HS-5 (cell line): ENCODE results near the gene PRKCH.
"Not testable (repeated sequence)": the region's sequence is repeated elsewhere in the genome, so short reads cannot be mapped to it uniquely, and the experiment has no call there.

Source experiments
- DNase-seq: peaks from one replicate; pipeline ENCODE4 v3.0.0-alpha.2; 2012; ENCODE audit warnings: low read depth

The PRKCH gene

GRCh38 chr14:61395115-61395725, 73.8 kb downstream of the PRKCH start:
- DNase-seq, result no peak

DNA sequence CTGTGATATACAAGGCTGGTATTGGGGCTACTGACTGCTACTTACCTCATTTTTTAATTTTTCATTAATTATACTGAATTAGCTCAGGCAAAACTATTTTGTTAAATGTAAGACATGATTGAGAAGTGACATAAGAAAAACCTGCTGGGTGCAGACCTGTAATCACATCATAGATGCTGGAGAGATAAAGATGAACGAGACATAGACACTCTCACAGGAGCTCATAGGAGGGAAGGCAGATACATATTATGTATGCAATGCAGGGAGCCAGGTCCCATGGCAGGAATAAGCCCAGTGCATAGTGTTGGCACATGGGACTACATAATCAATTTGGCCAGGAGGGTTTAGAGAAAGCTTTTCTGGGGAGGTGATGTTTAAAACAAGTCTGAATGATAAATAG, 74.9 kb downstream of the PRKCH start:
- DNase-seq, result no peak

- no peak for DNase-seq
These were observed 75.3 kb downstream of the PRKCH start for GRCh38 chr14:61396694-61397093.

DNA sequence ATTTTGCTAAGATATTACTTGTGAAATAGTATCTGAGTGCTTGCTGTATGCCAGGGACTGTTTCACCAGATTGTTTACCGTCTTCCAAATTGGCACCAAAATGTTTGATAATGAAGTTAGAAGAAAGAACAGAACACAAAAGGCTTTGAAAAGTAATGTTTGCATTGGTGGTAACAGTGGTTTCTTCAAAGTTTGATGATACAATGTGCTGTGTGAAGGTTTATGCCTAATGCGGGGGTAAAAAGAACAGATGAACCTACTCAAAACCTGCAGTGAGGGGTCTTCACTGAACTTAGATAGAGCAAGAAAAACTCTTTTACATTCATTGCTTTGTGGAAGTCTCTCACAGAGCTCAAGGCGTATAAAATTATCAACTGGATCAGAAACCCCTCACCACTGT, 76.2 kb downstream of the PRKCH start:
- no peak for DNase-seq

- no peak for DNase-seq
These were observed 76.8 kb downstream of the PRKCH start for GRCh38 chr14:61398221-61398620.

- no peak for DNase-seq
These were observed 78.0 kb downstream of the PRKCH start for GRCh38 chr14:61399365-61399764.

- no peak for DNase-seq
These were observed 80.1 kb downstream of the PRKCH start for GRCh38 chr14:61401461-61401860.

DNA sequence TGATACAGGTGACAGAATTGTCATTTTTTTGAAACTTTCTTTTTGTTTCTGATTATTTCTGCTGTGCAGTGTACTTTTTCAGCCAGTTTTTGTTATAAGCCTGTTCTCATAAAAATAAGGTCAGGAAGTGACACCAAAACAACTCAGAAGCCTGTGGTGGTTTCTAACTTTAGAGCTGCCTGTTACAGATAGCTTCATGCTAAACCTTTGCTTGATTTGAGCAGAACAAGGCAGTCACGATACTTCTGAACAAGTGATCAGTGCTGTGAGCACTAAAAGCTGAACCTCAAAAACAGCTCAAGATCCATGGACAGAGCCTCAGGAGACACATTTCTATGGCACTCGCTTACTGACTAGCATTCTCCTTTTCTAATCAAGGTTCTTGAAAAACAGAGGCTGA, 82.0 kb downstream of the PRKCH start:
- DNase-seq, result no peak

DNA sequence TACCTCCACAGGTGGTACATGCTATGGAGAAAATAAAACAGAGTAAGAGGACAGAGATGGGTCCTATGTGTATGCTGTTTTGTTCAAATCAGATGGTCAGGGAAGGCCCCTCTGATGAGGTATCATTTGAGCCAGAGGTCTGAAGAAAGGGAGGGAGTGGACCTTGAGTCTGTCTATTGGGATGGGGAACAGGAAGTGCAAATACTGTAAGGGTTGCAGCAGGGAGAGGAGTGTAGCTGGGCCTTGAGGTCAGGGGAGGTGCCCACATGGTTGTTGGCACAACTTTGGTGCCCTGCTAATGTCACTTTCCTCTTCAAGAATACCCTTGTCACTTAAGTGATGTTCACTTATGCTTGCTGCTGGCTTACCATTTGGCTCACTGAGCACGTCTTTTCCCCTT, 83.3 kb downstream of the PRKCH start:
- no peak for DNase-seq

DNA sequence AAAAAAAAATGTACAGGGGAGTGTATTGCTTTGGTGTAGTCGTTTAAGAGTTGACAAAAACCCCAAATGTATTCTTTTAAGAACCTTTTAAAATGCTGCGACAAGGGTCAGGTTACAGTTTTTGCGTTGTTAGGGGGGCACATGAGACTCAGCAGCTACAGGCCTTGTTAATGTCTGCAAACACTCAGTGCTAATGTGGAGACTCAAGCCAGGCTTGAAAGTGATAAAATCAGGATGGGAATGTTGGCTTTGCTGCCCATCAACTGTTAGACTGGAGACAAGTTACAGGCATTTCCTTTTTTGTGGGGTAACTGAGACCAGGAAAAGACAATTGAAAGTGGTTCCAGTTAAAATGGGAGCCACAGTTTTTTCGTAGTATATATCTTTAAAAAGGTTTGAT, 84.8 kb downstream of the PRKCH start:
- DNase-seq, result no peak

DNA sequence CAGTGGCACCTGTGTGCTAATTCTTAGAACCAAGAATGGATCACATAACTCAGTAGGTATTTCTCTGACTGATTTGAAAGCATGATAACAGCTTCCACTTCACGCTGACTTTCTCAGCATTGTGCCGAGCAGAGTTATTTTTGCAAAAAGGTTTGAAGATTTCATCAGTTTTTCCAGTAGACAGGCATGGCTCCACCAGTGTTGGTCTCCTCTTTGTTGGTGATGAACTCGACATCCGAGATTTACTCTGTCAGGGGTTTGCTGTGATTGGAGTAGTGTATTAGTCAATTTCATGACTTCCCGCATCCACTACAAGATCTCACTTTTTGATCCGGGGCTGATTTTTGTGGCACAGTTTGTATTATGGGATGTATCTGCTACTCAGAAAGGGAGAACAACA, 85.3 kb downstream of the PRKCH start:
- no peak for DNase-seq

GRCh38 chr14:61408498-61408897, 87.1 kb downstream of the PRKCH start:
- DNase-seq, result no peak

- DNase-seq, result no peak
These were observed 88.4 kb downstream of the PRKCH start for GRCh38 chr14:61409782-61410181.

DNA sequence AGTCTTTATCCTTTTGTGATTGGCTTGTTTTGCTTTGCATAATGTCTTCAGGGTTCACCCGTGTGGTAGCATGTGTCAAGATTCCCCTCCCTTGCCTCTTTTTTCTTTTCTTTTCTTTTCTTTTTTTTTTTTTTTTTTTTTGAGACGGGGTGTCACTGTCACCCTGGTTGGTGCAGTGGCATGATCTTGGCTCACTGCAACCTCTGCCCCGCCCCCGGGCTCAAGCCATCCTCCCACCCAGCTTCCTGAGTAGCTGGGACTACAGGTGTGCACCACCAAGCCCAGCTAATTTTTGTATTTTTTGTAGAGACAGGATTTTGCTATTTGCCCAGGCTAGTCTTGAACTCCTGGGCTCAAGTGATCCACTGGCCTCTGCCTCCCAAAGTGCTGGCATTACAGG, 94.6 kb downstream of the PRKCH start:
- not testable (repeated sequence) for DNase-seq

DNA sequence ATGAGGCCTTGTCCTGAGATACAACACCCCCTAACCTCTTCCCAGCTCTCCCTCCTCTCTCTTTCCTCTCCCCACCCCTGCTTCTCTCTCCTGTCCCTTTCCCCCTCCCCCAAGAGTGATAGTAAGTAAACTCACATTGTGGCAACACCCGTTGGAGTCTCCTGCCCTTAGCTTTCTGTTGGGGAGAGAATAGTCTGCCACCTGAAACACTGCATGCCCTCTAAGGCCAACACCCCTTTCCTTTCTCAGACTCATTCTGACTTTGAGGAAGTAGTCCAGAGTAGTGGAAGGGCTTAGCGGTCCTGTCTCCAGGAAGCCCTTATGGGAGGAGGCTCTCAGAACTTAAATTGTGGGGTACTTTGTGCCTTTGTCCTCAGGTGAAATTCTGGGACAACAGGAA, 95.2 kb downstream of the PRKCH start:
- DNase-seq, result no peak

DNA sequence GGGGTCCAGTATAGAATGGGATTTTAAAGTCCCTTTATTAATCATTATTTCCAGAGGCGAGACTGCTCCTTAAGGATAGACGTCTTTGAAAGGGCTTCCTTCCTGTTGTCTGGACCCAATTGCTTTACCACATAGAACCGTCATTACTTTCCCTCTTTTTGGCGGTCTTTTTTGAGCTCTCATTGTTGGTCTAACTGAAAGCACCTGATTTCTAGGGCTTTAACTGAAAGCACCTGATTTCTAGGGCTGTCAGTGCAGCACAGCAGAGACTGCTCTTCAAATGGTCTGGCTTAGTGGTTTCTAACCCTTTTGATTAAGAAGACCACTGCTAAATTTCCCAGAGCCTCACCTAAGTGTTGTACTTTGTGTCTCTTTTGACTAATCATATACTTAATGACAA, 95.8 kb downstream of the PRKCH start:
- no peak for DNase-seq

- no peak for DNase-seq
These were observed 96.6 kb downstream of the PRKCH start for GRCh38 chr14:61417883-61418455.

DNA sequence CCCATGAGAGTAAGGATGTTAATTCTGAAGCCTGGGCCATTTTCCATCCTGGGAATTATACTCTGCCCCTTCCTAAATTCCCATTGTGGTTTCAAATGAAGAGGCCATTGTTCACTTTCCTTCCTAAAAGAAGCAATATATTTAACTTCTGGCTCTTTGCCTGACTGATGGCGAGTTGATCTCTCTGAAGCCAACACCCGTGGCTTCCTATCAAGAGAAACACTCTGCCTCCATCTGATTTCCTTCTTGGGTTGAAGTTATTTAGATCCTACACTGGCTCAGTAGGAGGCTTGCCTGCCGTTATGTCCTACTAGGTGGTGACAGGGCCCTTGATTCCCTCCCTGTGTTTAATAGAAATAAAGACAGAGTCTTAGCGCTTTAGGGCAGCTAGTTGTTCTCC, 97.4 kb downstream of the PRKCH start:
- no peak for DNase-seq

DNA sequence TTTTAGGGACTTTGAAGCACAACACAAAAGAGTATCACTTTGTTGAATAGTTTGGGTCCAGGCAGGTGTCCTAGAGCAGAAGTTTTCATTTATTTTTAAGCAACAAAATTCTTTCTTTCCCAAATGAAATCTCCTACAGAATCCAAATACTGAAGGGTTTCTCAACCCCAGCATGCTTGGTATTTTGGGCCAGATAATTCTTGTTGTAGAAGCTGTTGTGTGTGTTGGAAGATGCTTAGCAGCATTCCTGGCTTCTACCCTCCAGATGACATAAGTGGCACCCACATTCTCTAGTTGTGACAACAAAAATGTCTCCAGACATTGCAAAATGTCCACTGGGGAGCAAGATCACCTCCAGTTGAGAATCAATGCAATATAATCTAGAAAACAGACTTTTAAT, 97.8 kb downstream of the PRKCH start:
- DNase-seq, result no peak

- DNase-seq, result no peak
These were observed 98.9 kb downstream of the PRKCH start for GRCh38 chr14:61420326-61420725.

DNA sequence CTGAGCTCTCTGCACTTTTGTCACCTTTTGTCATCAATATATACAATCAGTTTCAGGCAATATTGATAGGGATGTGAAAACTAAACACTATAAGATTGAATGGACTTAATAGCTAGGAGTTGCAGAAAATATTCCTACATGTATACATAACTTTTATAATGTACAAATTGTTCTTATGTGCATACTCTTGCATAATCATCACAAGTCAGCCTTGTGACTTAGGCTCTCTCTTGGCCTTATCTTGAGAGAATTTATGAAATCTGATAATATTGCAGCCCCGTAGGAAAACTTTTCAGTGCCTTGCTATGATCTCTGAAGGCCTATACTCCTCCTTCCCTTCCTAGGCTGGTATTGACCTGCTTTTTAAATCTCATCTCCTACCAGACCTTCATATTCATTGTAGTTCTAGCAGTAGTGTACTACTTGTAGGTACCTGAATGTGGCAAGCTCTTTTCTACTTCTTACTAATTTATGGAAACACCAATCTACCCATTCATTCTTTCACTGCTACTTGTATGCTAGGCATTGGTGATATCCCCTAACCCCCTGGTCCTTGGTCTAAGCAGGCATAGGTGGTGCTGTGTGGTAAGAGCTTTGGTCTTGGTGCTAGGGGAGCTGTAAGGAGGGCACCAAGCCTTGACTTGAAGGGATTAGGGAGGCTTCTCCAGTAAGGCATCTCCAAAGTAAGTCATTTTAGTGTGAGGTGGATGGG, 100.0 kb downstream of the PRKCH start:
- no peak for DNase-seq

DNA sequence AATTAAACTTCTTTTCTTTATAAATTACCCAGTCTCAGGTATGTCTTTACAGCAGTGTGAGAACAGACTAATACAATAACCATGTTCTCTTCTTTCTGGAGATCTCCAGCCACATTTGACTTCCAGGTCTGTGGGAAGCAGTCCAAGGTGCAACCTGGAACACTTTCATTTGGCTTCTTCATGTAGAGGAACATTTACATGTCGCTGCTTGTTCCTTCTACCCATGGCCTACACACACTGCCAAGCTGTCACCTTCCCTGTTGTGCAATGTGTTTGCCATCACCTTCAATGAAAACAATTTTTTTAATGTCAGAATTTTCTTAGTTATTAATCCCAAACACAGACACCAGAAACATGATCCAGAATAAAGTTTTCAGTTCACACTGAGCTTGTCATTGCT, 104.7 kb downstream of the PRKCH start:
- no peak for DNase-seq

DNA sequence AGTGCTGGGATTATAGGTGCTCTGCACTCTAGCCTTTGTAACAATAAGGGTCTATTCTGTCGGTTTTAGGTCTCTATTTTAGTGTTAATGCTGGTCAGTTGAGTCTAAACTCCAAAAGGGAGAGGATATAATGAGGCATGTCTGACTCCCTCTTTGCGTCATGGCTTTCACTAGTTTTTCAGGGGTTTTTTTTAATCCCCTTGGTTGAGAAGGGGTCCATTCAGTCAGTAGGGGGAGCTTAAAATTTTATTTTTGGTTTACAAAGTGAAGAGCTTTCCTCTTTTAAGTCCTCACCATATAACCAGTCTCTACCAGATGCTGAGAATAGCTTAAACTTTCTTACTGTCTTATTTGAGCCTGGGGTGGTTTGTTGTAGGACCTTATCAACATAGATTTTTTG, 106.9 kb downstream of the PRKCH start:
- DNase-seq, result no peak

GRCh38 chr14:61429316-61429715, 107.9 kb downstream of the PRKCH start:
- no peak for DNase-seq
